ENCODE measurements around the gene UQCC2.

The UQCC2 gene

DNA sequence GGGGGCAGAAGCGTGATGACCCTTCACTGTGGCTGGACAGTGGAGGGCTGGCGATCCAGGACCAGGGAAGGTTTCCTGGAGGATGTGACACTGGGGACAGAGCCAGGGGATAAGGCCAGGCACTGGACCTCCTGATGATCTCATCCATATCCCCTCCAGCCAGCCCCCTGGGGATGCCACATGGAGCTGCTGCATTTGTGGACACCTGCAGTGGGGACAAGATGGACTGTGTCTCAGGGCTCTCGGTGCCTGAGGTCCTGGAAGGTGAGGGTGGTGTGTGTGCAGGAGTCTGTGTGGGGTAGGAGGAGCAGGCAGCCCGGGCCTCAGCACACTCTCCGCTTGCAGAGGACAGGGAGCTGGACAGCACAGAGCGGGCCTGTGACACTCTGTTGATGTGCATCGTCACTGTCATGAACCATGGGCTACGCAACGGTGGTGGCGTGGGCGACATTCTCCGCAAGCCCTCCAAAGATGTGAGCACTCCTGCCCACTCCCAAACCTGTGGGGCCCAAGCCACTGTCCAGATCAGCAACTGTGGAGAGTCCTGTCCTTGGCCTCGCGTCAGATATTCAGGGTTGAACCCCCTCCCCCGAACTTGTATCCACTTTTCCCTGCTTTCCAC, 19.9 kb downstream of the UQCC2 start:
- no peak for DNase-seq (ENCODE audit: low spot score)

DNA sequence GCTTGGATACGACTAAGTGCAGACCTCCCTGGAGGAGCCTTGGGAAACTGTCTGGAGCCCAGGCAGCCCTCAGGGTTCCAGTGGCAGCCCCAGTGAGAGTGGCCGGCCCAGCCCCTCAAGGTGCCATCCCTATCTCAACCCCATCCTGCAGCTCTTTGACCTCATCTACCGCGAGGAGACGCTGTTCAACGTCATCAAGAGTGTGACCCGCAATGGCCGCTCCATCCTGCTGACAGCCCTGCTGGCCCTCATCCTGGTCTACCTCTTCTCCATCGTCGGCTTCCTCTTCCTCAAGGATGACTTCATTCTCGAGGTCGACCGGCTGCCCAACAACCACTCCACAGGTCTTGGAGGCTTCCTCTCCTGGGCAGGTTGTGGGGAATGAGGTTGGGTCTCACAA, 20.7 kb downstream of the UQCC2 start:
- no peak for DNase-seq (ENCODE audit: low spot score)

DNA sequence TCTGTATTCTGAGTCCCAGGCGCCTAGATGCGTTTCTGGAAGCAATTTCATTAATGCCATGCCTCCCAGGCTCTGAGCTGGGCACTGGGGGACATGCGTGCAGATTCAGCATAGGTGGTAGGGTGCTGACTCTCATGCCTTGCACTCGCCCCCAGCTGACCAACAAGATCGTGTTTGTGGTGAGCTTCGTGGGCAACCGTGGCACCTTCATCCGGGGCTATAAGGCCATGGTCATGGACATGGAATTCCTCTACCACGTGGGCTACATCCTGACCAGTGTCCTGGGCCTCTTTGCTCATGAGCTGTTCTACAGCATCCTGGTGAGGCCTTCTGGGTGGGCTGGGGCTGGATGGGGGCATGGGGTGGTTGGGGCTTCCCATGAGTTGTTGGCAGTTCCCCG, 21.6 kb downstream of the UQCC2 start:
- DNase-seq (ENCODE audit: low spot score): no peak

DNA sequence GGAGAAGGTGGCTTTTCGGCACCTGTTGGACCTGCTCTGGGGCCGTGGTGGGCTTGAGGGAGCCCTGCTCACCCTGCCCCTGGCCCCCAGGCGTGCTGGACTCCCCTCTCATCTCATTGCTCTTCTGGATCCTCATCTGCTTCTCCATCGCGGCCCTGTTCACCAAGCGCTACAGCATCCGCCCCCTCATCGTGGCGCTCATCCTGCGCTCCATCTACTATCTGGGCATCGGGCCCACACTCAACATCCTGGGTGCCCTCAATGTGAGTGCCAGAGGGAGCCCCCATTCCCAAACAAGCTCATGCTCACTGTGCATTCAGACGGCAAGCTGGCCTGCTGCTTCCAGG, 22.4 kb downstream of the UQCC2 start:
- no peak for DNase-seq (ENCODE audit: low spot score)

DNA sequence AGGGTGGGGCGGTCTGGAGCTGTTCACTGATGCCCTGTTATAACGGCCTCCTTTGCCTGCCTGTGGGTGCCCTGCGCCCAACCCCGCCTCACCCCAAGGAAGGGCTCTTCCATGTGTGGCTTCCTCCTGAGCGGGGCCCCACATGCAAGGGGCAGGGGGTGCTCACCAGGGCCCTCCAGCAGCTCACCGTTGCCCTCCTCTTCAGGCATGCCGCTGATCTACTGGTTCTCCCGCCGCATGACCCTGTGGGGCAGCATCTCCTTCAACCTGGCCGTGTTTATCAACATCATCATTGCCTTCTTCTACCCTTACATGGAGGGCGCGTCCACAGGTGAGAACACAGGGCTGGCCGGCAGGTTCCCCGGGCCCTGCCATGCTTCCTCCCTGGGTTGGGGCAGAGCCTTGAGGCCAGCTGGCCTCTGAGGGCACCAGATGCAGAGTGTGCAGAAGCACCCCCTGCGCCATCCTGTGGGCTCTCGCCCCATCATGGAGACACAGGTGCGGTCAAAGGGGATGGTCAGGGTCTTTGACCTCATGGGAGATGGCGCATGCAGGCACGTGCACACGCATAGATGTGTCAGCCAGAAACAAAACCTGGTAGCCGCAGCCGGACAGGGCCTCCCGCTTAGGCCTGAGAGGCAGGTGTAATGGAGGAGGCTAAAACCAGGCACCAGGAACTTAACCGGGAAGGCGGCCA, 22.9 kb downstream of the UQCC2 start:
- no peak for DNase-seq (ENCODE audit: low spot score)

DNA sequence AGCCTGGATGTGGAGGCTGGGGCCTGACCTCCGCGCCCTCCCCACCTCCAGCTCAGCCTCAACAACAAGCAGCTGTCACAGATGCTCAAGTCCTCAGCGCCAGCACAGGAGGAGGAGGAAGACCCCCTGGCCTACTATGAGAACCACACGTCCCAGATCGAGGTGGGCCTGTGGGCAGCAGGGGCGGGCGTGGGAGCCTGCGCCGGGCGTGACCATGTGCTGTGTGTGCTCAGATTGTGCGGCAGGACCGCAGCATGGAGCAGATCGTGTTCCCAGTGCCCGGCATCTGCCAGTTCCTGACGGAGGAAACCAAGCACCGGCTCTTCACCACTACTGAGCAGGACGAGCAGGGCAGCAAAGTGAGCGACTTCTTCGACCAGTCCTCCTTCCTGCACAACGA, 23.5 kb downstream of the UQCC2 start:
- no peak for DNase-seq (ENCODE audit: low spot score)

DNA sequence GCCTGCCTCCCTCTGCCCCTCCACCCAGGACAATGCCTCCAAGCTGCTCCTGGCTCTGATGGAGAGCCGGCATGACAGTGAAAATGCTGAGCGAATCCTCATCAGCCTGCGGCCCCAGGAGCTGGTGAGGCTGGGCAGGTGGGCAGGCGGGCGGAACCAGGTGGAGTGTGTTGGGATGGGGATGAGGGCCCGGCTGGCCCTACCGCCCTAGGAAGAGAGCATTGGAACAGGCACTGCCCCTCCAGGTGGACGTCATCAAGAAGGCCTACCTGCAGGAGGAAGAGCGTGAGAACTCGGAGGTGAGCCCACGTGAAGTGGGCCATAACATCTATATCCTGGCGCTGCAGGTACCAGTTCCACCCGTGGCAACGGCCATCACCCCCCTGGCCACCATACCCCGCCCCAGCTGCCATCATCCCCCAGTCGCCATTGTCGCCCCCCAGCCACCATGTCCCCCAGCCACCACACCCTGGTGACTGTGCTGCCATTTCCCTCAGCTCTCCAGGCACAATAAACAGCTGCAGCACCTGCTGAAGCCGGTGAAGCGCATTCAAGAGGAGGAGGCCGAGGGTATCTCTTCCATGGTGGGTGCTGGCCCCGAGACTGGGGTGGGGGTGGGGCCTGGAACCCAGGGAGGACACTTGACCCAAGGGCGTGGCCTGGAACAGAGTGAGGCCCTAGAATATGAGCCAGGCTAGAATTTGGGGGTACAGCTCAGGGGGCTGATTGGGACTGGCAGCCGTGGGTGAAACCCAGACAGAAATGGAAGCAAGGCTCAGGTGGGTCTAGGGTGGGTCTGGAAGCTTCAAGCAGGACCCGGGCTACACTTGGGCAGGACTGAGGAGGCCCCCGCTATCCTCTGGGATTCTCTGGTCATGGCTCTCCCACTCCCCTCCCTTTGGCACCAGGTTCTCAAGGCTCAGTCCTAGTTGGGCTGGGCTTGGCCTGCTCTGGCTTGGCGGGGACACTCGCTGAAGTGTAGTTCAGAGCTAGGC, 24.2 kb downstream of the UQCC2 start:
- DNase-seq (ENCODE audit: low spot score): no peak

DNA sequence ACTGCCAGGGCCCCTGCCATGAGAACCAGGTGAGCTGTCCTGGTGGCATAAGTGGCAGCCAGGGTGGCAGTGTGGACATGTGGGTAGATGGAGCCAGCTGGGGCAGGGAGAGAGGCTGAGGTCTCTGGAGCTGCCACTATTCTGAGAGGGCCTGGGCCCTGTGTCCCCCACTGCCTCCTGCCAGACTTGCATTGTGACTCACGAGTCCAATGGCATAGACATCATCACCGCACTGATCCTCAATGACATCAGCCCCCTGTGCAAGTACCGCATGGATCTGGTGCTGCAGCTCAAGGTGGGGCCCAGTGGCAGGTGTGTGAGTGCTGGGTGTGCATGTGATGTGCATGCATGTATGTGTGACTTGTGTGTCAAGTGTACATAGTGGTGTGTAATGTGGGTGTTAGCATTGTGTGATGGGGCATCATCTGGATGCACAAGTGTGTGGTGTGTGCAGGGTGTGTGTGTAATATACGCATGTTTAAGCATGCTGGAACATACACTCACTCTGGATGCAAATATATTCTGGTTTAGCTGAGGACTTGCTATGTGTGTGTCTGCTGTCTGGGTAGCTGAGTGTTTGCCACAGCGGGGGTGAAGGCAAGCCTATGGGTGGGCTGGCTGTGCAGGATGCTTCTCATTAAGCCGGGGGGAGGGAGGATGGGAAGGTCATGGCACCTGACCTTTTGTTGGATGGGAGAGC, 25.1 kb downstream of the UQCC2 start:
- no peak for DNase-seq (ENCODE audit: low spot score)

DNA sequence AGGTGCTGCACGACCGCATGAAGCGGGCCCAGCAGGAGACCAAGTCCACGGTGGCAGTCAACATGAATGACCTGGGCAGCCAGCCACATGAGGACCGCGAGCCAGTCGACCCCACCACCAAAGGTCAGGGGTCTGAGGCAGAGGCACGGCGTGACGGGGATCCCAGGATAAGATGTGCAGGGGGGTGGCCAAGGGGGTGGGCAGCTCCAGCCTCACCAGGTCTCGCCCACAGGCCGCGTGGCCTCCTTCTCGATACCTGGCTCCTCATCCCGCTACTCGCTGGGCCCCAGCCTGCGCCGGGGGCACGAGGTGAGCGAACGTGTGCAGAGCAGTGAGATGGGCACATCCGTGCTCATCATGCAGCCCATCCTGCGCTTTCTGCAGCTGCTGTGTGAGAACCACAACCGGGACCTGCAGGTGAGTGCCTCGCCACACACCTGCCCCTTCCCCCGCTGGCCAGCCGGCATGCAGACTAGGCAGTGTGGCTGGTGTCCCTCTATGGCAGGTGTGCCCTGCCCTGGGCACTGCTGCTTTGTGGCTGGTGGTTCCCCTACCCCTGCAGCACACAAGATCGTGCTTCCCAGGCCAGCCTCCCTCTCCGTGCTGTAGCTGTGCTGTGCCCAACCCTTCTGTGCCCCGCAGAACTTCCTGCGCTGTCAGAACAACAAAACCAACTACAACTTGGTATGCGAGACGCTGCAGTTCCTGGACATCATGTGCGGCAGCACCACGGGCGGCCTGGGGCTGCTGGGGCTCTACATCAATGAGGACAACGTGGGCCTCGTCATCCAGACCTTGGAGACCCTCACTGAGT, 25.9 kb downstream of the UQCC2 start:
- no peak for DNase-seq (ENCODE audit: low spot score)

DNA sequence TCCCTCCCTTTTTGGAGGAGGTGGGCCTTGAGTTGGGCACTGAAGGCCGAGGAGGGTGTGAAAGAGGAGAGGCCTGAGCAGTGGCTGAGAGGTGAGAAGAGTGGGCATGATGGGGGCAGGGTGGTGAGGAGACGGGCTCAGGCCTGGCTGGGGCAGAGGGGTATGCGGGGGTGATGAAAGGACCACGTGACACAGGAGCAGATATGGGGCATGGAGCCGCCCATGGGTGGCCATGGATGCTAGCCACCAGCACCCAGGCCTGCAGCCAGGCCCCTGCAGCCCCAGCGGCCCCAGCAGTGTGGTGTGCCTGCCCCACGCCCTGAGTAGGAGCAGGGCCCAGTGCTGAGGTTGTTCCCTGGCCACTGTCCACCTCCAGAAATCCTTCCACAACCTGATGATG, 26.5 kb downstream of the UQCC2 start:
- DNase-seq (ENCODE audit: low spot score): no peak

DNA sequence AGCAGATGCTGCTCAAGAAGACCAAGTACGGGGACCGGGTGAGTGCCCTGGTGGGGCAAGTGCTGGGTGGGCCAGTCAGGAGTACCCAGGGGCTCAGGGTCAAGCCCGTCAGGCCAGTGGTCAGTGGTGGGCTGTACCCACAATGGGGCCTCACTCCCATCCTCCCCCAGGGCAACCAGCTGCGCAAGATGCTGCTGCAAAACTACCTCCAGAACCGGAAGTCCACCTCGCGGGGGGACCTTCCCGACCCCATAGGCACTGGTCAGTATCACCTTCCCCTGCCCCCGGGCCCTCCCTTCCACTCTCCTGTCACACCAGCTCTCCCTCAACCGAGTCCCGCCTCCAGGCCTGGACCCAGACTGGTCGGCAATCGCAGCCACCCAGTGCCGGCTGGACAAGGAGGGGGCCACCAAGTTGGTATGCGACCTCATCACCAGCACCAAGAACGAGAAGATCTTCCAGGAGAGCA, 27.0 kb downstream of the UQCC2 start:
- no peak for DNase-seq (ENCODE audit: low spot score)

DNA sequence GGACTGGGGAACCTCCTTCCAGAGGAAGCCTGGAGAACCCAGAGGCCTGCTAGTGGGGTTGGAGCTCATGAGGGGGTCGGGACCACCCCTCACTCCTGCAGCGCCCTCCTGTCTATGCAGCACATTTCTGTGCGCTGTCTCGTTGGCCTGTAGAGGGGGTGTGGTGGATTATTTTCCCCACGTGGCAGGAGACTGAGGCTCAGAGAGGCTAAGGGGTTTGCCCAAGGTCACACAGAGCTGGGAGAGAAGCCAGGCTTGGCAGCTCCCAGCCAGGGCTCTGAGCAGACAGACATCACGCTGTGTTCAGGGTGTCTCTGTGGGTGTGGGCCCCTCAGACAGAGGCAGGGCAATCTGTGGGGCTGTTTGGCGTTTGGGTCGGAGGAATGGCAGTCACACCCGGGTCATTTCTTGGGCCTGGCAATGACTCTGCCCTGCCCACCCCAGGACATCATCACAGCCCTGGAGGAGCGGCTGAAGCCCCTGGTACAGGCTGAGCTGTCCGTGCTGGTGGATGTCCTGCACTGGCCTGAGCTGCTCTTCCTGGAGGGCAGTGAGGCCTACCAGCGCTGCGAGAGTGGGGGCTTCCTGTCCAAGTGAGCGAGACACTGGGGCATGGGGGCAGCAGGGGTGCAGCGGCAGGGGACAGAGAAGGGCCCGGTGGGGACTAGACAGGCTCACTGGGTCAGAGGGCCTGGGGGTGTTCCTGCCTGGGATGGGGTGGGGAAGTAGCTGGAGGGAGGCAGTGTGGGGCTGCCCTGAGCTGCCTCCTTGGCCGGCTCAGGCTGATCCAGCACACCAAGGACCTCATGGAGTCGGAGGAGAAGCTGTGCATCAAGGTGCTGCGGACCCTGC, 27.7 kb downstream of the UQCC2 start:
- DNase-seq (ENCODE audit: low spot score): no peak

DNA sequence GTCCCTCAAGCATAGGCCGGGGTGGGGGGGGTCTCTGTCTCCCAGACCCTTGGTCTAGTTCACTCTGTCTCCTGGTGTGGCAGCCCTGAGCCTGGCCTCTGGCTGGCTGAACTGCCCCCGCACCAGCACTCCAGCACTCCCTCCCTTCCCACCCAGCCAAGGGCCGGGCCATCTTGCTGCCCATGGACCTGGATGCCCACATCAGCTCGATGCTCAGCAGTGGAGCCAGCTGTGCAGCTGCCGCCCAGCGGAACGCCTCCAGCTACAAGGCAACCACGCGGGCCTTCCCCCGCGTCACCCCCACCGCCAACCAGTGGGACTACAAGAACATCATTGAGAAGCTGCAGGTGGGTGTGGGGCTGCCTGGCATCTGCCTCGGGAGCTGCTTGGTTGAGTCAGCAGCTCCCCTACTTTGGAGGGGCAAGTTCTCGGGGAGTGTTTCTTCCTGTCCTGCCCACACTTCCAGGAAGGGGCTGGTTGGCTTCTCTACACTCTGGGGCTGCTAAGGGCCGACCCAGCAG, 28.4 kb downstream of the UQCC2 start:
- no peak for DNase-seq (ENCODE audit: low spot score)

DNA sequence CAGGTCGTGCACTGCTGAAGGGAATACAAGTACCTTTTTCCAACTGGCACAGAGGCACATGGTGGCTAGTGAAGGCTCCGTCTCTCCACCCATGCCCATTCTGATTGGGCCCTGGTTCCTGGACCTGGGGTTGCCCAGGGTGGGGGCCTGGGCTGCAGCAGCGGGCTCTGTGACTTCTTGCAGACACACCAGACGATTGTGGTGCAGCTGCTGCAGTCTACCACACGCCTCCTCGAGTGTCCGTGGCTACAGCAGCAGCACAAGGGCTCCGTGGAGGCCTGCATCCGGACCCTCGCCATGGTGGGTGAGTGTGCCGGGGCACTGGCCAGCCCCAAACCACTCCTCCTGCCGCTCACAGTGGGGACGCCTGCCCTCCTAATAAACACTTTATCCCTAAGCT, 29.2 kb downstream of the UQCC2 start:
- no peak for DNase-seq (ENCODE audit: low spot score)

DNA sequence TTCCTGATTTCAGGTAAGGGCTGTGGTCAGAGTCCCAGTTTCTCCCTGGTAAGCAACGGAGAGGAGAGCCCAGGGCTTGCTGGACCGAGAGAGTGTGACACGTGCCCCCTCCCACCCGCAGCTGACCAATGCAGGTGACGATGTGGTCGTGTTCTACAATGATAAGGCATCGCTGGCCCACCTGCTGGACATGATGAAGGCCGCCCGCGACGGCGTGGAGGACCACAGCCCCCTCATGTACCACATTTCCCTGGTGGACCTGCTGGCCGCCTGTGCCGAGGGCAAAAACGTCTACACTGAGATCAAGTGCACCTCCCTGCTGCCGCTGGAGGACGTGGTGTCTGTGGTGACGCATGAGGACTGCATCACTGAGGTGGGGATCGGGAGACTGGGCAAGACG, 31.7 kb downstream of the UQCC2 start:
- no peak for DNase-seq (ENCODE audit: low spot score)

DNA sequence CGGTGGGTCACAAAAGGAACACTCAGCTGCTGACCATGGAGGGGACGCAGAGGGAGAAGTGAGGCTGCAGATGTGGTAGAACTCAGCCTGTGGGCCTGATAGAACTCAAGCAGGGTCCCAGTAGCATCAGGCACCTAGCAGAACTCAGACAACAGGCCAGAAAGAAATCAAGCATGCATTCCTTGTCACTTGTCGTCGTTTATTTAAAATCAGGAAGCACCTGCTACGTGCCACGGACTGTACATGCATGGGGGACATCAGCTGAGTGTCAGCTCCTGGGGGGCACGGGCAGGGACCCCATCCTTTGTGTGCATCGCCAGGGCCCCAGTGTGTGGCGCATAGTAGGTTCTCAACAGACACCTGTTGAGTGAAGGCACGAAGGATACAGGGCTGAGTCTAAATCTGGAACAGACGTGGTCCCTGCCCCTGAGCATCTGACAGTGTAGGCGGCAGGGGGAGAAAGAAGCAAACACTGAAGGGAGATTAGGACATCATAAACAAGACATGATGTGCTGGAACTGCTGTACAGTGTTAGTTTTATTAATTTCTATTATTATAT, 32.5 kb downstream of the UQCC2 start:
- no peak for DNase-seq (ENCODE audit: low spot score)

DNA sequence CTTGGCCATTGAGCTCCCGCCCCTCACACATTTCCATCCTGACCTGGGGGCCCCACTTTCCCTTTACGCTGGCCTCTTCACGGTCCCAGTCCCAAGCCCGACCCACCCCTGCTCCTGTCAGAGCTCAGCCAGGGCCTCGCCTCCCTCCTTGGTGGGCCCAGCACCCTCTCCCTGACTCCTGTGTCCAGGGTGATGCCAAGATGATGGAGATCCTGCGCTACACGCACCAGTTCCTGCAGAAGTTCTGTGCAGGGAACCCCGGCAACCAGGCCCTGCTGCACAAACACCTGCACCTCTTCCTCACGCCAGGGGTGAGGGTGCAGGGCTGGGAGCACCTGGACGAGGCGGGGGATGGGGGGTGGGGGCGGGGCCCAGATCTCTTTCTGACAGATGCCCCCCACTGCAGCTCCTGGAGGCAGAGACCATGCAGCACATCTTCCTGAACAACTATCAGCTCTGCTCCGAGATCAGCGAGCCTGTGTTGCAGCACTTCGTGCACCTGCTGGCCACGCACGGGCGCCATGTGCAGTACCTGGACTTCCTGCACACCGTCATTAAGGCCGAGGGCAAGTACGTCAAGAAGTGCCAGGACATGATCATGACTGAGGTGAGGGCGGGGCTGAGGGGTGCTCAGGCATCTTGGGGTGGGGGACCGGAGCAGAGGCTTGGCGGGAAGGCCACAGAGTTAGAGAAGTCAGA, 33.1 kb downstream of the UQCC2 start:
- DNase-seq (ENCODE audit: low spot score): no peak

DNA sequence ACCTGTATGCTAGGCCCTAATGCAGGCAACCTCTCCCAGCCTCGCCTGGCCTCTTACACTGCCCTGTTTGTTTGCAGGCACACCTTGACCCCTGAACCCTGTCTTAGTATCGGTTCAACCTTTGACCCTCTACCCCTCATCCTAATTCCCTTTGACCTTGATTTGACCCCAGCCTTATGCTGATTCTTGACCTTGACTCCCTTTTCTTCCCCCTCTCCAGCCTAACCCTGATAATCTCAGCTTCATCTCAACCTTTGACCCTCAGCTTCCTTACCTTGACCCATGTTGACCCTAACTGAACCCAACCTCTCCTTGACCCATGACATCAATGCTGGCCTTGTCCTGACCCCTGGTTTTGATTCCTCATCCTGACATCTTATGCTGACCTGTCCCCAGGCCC, 33.8 kb downstream of the UQCC2 start:
- DNase-seq (ENCODE audit: low spot score): no peak

DNA sequence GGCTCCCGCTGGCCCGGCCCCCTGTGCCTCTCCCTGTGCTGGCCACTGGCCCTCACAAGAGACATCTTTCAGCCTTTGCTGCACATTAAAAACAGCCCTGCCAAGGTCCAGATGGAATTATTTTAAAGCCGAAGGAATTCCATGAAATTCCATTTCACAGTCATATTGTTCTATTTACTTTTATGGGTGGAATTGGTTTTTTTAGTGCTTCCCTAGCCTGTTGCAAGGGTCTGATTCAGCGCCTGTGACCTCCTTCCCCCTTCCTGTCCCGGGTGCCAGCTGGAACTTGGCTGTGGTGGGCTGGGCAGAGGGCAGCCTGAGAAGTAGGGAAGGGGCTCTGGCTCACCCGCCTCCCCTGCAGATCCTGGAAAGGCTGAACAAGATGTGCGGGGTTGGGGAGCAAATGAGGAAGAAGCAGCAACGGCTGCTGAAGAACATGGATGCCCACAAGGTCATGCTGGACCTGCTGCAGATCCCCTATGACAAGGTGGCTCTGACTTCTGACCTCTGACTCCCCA, 34.3 kb downstream of the UQCC2 start:
- no peak for DNase-seq (ENCODE audit: low spot score)
